ENCODE data around the gene HNRNPUL1.

DNA sequence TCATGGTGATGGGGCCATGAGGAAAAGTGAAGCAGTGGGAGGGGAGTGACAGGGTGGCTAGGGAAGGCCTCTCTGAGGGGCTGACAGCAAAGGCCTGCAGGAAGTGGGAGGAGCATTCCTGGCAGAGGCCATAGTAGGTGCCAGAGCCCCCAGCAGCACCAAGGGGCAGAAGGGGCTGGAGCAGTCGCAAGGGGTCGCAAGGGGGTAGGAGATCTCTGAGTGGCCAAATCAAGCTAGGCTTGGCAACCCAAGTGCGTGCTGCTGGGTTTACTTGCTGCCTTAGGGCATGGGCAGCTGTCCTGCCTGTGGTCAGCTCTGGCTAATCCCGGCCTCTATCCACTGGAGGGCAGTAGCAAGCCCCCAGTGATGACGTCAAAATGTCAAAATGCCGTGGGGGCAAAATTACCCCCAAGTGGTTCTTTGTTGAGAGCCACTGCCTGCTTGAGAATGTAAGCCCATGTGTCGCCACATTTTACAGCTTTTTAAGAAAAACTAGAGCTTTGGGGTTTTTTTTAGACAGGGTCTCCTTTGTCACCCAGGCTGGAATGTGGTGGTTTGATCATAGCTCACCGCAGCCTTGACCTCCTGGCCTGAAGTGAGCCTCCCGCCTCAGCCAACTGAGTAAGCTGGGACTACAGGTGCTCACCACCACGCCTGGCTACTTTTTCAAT, 57.6 kb downstream of the HNRNPUL1 start:
- TF ChIP-seq, protein P1, sequence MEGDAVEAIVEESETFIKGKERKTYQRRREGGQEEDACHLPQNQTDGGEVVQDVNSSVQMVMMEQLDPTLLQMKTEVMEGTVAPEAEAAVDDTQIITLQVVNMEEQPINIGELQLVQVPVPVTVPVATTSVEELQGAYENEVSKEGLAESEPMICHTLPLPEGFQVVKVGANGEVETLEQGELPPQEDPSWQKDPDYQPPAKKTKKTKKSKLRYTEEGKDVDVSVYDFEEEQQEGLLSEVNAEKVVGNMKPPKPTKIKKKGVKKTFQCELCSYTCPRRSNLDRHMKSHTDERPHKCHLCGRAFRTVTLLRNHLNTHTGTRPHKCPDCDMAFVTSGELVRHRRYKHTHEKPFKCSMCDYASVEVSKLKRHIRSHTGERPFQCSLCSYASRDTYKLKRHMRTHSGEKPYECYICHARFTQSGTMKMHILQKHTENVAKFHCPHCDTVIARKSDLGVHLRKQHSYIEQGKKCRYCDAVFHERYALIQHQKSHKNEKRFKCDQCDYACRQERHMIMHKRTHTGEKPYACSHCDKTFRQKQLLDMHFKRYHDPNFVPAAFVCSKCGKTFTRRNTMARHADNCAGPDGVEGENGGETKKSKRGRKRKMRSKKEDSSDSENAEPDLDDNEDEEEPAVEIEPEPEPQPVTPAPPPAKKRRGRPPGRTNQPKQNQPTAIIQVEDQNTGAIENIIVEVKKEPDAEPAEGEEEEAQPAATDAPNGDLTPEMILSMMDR (IDR thresholded peaks at IDR 0.05), result peak in 2 of 3 experiments; percentile 27 to 56
- peak in 1 of 2 donors; percentile 26 for TF ChIP-seq POLR2AphosphoS5 (IDR thresholded peaks at IDR 0.05; ENCODE audit: insufficient read depth in 1 of 2, low read depth in 1 of 2)

Measured in vagina (tissue), 2 donors.